Anterior cingulate cortex (tissue), 58 donors: Measurements from ENCODE around the gene SEC14L3.
A peak's percentile ranks its signal among the peaks of the same experiment; 100 is the strongest.

Source experiments
- DNase-seq, 58 donors: peaks; one replicate each; lab custom pipeline; 2025; lab: John Stamatoyannopoulos, UW

Gene SEC14L3

GRCh38 chr22:30424534-30425326 lies 47.1 kb downstream of the SEC14L3 start:
- peak in 14 of 58 donors; percentile 15 to 69 (median 40) for DNase-seq

DNA sequence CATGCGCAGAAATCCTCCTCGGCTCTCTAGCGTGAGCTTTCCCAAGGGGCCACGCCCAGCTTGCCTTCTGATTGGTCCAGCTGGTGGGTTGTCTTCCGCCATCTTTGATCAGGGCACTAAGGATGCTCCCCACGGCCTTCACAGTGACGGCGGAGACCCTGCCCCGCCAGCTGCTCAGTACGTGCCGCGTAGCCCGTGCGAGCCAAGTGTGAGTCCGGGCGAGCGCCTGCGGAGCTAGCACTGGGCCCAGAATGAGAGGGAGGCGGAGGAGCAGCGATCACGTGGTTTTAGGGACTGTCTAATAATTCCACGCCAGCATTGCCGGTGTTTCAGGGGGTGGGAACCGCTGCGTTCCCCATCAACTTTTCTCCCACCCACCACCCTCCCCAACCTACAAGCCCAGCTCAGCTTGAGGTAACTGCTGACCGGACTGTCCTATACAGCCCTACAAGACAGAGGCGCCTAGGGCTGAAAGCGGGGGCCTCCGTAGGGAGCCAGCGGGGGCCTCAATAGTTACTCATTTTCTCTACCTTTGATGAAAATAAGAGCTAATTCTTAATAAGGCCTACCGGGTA lies 47.8 kb downstream of the SEC14L3 start:
- peak; percentile 88 to 100 (median 99) for DNase-seq

GRCh38 chr22:30423301-30423958 lies 48.4 kb downstream of the SEC14L3 start:
- peak in 16 of 58 donors; percentile 55 to 82 (median 70) for DNase-seq

DNA sequence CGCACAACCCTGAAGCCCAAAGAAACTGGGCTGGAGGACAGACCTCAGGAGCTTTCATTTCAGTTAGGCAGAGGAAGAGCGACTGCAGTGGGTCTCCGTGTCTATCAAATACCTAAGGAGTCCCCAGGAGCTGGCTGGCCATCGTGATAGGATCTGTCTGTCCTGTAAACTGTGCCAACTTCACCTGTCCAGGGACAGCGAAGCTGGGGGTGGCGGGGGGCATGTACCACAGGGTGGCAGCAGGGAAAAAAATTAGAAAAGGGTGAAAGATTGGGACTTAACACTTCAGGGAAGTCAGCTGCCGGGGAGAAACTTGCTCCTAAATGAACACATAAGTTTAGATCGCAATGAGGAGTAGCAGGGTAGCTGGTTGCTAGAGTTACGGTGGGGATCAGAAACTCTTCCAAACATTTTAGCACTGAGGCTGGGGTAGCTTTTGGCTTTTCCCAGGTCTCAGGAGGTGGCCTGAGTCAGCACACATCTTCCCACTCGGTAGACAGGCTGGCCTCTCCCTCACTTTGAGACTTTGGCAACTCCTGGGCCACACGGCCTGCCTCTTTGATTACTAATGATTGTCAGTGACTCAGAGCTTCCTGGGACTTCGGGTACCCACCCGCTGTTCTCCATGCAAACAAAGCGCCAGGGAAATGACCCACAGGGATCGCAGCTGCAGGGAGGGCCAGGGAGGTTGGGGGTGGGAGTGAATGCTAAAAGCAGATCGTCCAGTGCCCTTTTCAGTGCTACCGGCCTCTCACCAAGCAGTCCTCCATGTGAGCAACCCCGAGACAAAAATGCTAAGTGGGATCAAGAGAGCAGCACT lies 49.1 kb downstream of the SEC14L3 start:
- peak in 53 of 58 donors; percentile 34 to 90 (median 66) for DNase-seq

- DNase-seq, result no peak
Measured at GRCh38 chr22:30421695-30422480, 49.9 kb downstream of the SEC14L3 start.

- DNase-seq, result peak in 6 of 58 donors; percentile 5 to 57 (median 28)
Measured at GRCh38 chr22:30420347-30421125, 51.3 kb downstream of the SEC14L3 start.

DNA sequence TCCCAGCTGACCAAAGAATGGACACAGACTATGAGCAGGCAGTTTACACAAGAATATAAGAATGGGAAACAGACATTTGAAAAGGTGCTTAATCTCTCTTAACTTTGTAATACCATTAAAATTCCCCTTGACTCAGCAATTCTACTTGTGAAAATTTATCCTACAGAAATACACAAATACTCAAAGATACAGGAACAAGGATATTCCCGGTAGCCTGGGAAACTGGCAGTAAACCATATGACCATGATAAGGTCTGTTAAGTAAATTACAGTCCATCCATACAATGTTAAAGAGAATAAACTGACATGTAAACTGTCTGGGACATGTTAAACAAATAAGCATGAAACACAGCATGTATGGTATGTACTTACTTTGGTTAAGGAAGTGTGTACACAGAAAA lies 55.0 kb downstream of the SEC14L3 start:
- DNase-seq, result no peak

DNA sequence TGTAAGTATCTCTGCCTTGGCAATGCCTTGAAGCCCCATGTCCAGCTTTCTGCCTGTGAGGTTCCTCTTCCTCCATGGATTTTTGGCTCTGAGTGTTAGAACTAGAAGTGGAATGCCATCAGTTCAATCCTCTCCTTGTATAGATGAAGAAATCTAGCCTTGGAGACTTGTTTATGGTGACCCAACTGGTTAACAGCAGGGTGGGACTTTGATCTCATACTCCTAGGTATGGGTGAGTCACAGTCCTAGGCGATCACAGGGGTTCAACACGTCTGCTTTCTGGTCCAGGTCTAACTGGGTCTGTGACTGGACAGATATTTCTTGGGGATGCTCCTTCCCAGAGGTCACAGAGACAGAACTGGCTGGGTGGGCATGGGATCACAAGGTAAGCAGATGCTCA lies 55.4 kb downstream of the SEC14L3 start:
- DNase-seq, result no peak

- no peak for DNase-seq
Measured at GRCh38 chr22:30414525-30415047, 57.2 kb downstream of the SEC14L3 start.

- DNase-seq, result peak in 14 of 58 donors; percentile 12 to 72 (median 32)
Measured at GRCh38 chr22:30413745-30414524, 57.9 kb downstream of the SEC14L3 start.

DNA sequence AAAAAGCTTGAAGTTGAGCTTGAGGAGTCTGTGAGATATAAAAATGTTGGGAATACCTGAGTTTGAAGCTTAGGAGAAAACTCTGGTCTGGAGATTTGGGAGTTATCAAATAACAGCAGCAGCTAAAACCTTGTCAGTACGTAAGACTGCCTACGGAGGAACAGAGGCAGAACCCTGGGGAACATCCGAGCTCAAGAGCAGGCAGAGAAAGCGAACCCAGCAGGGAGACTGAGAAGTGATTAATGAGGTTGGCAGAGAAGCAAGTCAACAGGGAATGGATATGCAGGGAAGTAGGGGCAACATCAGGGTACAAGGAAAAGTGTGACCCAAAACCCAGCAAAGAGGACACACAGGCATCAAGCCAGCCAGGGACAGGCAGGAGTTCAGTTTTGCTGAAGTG lies 58.8 kb downstream of the SEC14L3 start:
- no peak for DNase-seq

GRCh38 chr22:30411780-30412179 lies 60.0 kb downstream of the SEC14L3 start:
- no peak for DNase-seq
